ENCODE measurements around the gene BACH2. TPM values are rescaled to one million over a fixed set of nuclear protein-coding genes. Genes with fewer than 3 reads are reported as not detected.

The BACH2 gene
- polyA plus RNA-seq, 1 experiment, result 2.2 TPM

- peaks cover 7% of the 10 kb centered on the region; the same call in 1 of the 2 replicates for H3K9me3 ChIP-seq (ENCODE audit: control insufficient read depth, insufficient read depth, low read length)
- POLR2A ChIA-PET, result no interaction called here
- no peak for DNase-seq (ENCODE audit: low read depth, low spot score)
- no peak overlapping the region for H3K27ac ChIP-seq (ENCODE audit: low read depth, low read length)
- no peak overlapping the region for H3K4me3 ChIP-seq (ENCODE audit: low read depth, low read length)
- CTCF ChIA-PET, result interaction anchor here (2.1 kb wide), 1 partner anchor 8 kb away, joined by 11 read pairs; no protein-coding TSS in a partner anchor
- H3K27me3 ChIP-seq (ENCODE audit: control insufficient read depth, insufficient read depth, low read length), result no peaks in the 10 kb centered on the region
- TF ChIP-seq CTCF (IDR thresholded peaks at IDR 0.05; ENCODE audit: low read depth, low read length), result no peak
Observed at GRCh38 chr6:89948876-89949275, 347.8 kb downstream of the BACH2 start.

- H3K4me3 ChIP-seq (ENCODE audit: low read depth, low read length), result no peak overlapping the region
- POLR2A ChIA-PET, result no interaction called here
- H3K27me3 ChIP-seq (ENCODE audit: control insufficient read depth, insufficient read depth, low read length), result no peaks in the 10 kb centered on the region
- no peak overlapping the region for H3K27ac ChIP-seq (ENCODE audit: low read depth, low read length)
- H3K9me3 ChIP-seq (ENCODE audit: control insufficient read depth, insufficient read depth, low read length), result no peaks in the 10 kb centered on the region
- TF ChIP-seq CTCF (IDR thresholded peaks at IDR 0.05; ENCODE audit: low read depth, low read length), result peak; percentile 47
- DNase-seq (ENCODE audit: low read depth, low spot score), result no peak
- CTCF ChIA-PET, result interaction anchor here (0.6 to 8.4 kb wide), 6 partner anchors 17 to 532 kb away, joined by 3 to 272 read pairs (median 3); no protein-coding TSS in a partner anchor
Observed at GRCh38 chr6:89944826-89945407, 351.7 kb downstream of the BACH2 start.

- CTCF ChIA-PET, result interaction anchor here (0.7 to 8.4 kb wide), 4 partner anchors 313 to 532 kb away, joined by 3 to 272 read pairs (median 5); no protein-coding TSS in a partner anchor
- Histone ChIP-seq H3K27me3 (ENCODE audit: control insufficient read depth, insufficient read depth, low read length) (no peaks in the 10 kb centered on the region), H3K9me3 (ENCODE audit: control insufficient read depth, insufficient read depth, low read length) (no peaks in the 10 kb centered on the region), H3K27ac (ENCODE audit: low read depth, low read length) (no peak overlapping the region), H3K4me3 (ENCODE audit: low read depth, low read length) (no peak overlapping the region)
- POLR2A ChIA-PET, result no interaction called here
- no peak for TF ChIP-seq CTCF (IDR thresholded peaks at IDR 0.05; ENCODE audit: low read depth, low read length)
- no peak for DNase-seq (ENCODE audit: low read depth, low spot score)
Observed at GRCh38 chr6:89944181-89944755, 352.4 kb downstream of the BACH2 start.

GRCh38 chr6:89942601-89943000, 354.0 kb downstream of the BACH2 start:
- H3K27me3 ChIP-seq (ENCODE audit: control insufficient read depth, insufficient read depth, low read length), result no peaks in the 10 kb centered on the region
- no peak overlapping the region for H3K27ac ChIP-seq (ENCODE audit: low read depth, low read length)
- no peak overlapping the region for H3K4me3 ChIP-seq (ENCODE audit: low read depth, low read length)
- no peak for DNase-seq (ENCODE audit: low read depth, low spot score)
- CTCF ChIA-PET, result interaction anchor here (1.4 to 8.4 kb wide), 2 partner anchors 9 to 534 kb away, joined by 3 to 272 read pairs; no protein-coding TSS in a partner anchor
- TF ChIP-seq CTCF (IDR thresholded peaks at IDR 0.05; ENCODE audit: low read depth, low read length), result no peak
- POLR2A ChIA-PET, result no interaction called here
- no peaks in the 10 kb centered on the region for H3K9me3 ChIP-seq (ENCODE audit: control insufficient read depth, insufficient read depth, low read length)

Data from AG04450 (cell line).